C4-2B (cell line): ENCODE data around the gene CSRP1.

Experiments
- ZFX ChIP-seq: fragments of 450-650 bp; IDR thresholded peaks from 2 replicates; pipeline ENCODE4 v1.6.1; 2017
- TF ChIP-seq, protein P1 (sequence below): fragments of 450-650 bp; conservative IDR thresholded peaks from 2 replicates; pipeline ENCODE4 v1.5.1; 2017; ENCODE audit warnings: mild to moderate bottlenecking

DNA sequence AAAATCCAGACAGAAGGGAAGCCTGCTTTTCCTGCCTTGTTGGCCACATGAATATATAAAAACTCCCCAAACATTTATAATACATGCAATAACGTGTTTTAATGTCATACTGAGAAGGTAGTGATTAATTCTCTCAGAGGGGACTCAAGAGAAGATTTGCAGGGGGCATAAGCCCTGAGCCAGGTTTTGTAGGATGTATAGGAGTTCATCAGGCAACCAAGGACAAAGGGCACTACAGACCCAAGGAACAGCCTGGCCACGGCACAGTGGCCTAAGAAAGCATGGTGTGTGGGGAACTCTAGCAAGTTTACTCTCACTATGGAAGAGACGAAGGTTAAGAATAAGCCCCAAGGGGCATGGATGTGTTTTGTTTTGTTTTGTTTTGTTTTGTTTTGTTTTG lies 70.0 kb downstream of the CSRP1 start:
- TF ChIP-seq, protein P1, sequence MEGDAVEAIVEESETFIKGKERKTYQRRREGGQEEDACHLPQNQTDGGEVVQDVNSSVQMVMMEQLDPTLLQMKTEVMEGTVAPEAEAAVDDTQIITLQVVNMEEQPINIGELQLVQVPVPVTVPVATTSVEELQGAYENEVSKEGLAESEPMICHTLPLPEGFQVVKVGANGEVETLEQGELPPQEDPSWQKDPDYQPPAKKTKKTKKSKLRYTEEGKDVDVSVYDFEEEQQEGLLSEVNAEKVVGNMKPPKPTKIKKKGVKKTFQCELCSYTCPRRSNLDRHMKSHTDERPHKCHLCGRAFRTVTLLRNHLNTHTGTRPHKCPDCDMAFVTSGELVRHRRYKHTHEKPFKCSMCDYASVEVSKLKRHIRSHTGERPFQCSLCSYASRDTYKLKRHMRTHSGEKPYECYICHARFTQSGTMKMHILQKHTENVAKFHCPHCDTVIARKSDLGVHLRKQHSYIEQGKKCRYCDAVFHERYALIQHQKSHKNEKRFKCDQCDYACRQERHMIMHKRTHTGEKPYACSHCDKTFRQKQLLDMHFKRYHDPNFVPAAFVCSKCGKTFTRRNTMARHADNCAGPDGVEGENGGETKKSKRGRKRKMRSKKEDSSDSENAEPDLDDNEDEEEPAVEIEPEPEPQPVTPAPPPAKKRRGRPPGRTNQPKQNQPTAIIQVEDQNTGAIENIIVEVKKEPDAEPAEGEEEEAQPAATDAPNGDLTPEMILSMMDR, result no peak
- no peak for TF ChIP-seq ZFX
